MM.1S (cell line): ENCODE data around the gene BLOC1S3.

Experiments
- CTCF ChIP-seq: fragments of 300-600 bp; sonication (generic); IDR thresholded peaks from 2 replicates; pipeline ENCODE4 v1.5.1; 2016; ENCODE audit warnings: antibody characterized with exemption, low read length, mixed read lengths
- EZH2 ChIP-seq: fragments of 300-600 bp; sonication (generic); optimal IDR thresholded peaks from 2 replicates; pipeline ENCODE3; 2017; ENCODE audit warnings: low read depth, mild to moderate bottlenecking, antibody characterized with exemption, low read length, mixed read lengths
- EZH2phosphoT487 ChIP-seq: fragments of 300-600 bp; sonication (generic); IDR thresholded peaks from 2 replicates; pipeline ENCODE4 v1.6.1; 2018; ENCODE audit warnings: antibody characterized with exemption, low read length

DNA sequence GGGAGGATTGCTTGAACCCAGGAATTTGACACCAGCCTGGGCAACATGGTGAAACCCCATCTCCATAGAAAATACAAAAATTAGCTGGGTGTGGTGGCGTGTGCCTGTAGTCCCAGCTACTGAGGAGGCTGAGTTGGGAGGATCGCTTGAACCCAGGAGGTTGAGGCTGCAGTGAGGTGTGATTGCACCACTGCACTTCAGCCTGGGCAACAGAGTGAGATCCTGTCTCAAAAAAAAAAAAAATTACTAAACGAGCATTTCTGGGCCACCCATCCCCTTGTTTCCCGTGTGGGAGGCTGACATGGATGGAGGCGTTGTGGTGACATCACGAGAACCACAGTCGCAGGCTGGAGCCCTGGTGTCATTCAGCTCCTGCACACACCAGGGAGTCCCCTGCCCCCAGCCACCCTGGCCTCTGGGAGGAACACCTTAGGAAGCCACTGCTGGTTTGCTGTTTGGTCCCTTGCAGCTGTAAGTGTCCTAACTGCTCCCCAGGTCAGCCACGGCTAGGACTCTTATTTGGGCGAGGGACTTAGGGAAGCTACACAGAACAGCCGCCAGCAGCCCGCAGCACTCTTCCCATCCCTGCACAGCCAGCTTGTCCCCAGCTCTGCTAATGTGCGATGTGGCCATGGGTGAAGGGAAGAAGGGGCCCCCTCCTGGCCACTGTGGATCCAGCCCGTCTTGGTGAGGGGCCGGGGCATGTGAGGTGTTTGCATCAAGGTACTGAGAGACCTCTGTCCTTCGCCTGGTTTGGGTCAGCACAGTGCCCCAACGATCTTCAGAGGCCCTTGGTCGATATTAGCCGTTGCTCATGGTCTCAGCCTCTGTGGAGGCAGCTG lies 30.5 kb upstream of the BLOC1S3 start:
- TF ChIP-seq CTCF (no peak), EZH2 (no peak), EZH2phosphoT487 (no peak)
